Activated CD4-positive, CD25-positive, alpha-beta regulatory T cell treated with anti-CD3 and anti-CD28 coated beads, Interleukin-2, amount 50 U/mL, for 24 hours (primary cell): Measurements from ENCODE around the gene RNF17.

Experiments used
- ATAC-seq, 2 donors: fragments of 150-1000 bp; cut with Tn5 transposase; one replicate each; pipeline ENCODE4 v1.10.0; 2021; ENCODE audit warnings: mild to moderate bottlenecking in 1 of 2, moderate library complexity in 1 of 2

Gene RNF17

DNA sequence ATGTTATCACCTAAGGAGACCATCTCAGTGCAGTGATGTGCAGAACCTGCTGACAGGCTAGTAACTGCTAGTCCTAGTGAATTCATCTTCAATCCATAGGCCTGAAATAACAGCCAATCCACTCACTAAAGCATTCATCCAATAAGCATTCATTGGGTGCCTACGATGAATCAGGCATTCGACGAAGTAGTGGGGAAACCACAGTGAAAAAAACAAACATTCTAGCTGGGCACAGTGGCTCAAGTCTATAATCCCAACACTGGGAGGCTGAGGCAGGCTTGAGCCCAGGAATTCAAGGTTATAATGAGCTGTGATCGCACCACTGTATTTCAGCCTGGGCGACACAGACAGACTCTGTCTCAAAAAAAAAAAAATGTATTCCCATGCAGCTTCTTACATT, 135.6 kb downstream of the RNF17 start:
- no peak for ATAC-seq

DNA sequence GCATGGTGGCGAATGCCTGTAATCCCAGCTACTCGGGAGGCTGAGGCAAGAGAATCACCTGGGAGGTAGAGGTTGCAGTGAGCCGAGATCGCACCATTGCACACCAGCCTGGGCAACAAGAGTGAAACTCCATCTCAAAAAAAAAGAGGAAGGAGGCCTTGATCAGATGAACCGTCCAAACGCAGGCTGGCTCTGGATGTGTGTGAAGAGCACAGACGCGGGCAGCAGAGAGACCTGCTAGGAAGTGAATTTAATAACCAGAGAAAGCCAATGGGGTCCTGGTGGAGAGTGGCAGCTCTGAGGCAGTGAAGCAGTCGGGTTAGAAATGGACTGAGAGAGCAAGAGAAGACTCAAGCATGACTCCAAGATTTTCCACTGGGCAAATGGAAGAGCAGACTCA, 136.5 kb downstream of the RNF17 start:
- ATAC-seq, result no peak

GRCh38 chr13:24905242-24905641, 141.3 kb downstream of the RNF17 start:
- ATAC-seq, result no peak

GRCh38 chr13:24906268-24906667, 142.3 kb downstream of the RNF17 start:
- no peak for ATAC-seq

GRCh38 chr13:24910502-24911132, 146.6 kb downstream of the RNF17 start:
- no peak for ATAC-seq

- ATAC-seq, result peak in 1 of 2 donors; percentile 41
Measured at GRCh38 chr13:24911133-24911908, 147.4 kb downstream of the RNF17 start.

DNA sequence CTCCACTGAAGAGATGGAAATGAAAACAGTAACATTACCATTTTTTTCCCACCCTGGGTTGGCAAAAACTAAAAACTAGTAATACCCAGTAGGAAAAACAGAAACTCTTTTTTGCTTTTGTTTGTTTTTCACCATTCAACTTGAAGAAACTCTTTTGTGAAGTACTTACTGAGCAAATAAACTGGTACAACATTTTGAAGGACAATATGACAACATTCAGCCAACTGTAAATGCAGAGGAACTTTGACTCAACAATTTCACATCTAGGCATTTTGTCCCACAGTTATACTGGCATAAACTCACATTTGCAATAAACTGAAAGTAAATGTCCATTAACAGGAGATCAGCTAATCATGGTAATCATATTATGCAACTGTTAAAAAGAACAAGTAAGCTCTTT, 152.5 kb downstream of the RNF17 start:
- no peak for ATAC-seq

GRCh38 chr13:24921003-24921402, 157.0 kb downstream of the RNF17 start:
- no peak for ATAC-seq

DNA sequence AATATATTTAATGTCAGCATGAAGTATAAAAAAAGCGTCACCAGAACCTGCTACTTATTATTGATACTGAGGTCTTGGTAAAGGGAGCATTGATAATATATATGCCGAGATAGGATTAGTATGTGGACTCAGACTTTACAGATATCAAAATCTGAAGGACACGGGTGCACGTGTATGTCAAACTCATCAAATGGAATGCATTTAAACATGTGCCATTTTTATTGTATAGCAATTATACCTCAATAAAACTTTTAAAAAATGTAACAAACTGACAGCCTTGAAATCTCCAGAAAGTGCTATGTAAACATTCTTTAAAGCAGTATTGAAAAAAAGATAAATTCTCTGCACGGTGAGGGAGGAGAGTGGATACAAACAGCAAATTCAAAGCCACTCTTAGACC, 157.9 kb downstream of the RNF17 start:
- ATAC-seq, result no peak

GRCh38 chr13:24922387-24922744, 158.4 kb downstream of the RNF17 start:
- peak in 1 of 2 donors; percentile 16 for ATAC-seq

DNA sequence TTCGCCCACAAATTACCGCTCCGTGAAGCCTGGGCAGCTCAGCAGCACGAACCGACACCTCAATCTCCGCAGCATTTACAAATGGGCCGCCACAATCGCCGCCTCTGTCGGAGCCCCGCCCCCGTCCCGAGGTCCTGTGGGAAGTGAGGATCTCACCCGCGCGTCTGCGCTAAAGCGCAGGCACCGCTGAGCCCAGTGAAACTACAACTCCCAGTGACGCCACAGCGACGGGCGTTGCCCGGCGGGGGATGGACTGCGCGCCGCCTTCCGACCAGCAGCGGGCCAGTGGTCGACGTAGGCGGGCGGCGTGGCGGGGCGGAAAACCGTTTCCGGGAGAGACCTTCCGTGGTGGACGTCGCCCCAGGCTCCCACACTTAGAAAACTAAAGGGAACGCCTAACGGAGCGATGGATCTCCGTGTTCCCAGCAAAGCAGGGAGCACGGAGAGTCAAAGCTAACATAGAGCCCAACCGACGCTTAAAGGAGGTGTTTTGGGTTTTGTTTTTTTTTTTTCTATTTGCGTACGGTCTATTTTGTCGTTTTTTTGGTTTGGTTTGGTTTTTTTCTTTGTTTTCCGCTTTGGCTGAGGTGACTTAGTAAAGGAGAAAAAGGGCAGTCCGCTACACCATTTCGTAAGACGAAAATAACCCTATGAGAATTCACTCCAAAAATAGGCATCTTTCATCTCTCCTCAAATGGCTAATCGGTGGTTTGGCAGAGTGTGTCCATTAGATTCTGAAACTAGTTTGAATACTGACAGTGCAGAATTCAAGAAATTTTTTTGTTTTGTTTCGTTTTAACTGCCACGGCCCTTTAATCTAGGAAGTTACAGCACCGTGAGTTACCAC, 159.0 kb downstream of the RNF17 start:
- ATAC-seq, result peak; percentile 99

DNA sequence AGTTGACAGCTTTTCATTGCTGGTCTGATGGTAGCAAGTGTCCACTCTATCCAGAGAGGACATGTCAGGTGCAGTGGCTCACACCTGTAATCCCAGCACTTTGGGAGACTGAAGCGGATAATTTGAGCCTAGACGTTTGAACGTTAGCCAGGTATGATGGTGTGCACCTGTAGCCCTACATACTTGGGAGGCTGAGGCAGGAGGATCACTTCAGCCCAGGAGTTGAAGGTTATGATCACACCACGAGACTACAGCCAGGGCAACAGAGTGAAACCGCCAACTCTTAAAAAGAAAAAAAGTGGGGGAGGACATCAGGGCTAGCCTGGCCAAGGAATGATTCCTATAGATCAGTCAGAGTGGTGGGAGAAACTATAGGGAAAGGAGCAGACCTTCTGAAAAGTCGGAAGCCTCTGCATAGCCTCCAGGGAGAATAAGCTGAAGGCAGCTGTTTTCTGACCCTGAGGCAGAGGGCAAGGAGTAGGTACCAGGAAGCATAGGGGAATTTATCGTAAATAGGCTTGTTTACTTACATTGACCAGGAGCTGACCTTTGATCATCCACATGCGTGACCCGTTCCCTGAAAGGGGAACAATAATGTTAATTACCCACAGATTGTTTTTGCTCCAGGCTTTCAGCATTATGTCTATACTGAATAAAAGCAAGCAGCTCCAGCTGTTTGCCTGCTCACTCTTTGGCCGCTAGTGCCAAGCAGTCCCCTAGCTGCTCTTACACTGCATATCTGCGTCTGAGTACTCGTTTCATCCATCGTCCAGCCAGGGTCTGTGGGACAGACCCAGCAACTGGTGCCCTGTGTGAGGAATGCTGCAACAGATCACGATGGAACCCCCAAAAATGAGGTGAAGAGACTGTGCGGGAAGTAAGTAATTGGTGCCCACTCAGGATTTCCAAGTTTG, 161.6 kb downstream of the RNF17 start:
- no peak for ATAC-seq

- ATAC-seq, result no peak
Measured at GRCh38 chr13:24927810-24928404, 163.9 kb downstream of the RNF17 start.

GRCh38 chr13:24929196-24929595, 165.2 kb downstream of the RNF17 start:
- ATAC-seq, result no peak
